SW 1271 (cell line): ENCODE data around the gene SEMA3A.
"Not testable (repeated sequence)": the region's sequence is repeated elsewhere in the genome, so short reads cannot be mapped to it uniquely, and the experiment has no call there.

Source experiments
- DNase-seq, 2 experiments: peaks; one replicate each; lab custom pipeline; 2025; lab: John Stamatoyannopoulos, UW

Gene SEMA3A

DNA sequence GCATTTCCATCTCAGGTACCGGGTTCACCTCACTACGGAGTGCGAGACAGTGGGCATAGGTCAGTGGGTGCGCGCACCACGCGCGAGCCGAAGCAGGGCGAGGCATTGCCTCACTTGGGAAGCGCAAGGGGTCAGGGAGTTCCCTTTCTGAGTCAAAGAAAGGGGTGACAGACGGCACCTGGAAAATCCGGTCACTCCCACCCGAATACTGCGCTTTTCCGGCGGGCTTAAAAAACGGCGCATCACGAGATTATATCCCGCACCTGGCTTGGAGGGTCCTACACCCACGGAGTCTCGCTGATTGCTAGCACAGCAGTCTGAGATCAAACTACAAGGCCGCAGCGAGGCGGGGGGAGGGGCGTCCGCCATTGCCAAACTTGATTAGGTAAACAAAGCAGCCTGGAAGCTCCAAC is 132.1 kb downstream of the SEMA3A start:
- not testable (repeated sequence) for DNase-seq

- peak in 1 of 2 experiments; percentile 78 for DNase-seq
Observed at GRCh38 chr7:84060760-84061261, 133.8 kb downstream of the SEMA3A start.

DNA sequence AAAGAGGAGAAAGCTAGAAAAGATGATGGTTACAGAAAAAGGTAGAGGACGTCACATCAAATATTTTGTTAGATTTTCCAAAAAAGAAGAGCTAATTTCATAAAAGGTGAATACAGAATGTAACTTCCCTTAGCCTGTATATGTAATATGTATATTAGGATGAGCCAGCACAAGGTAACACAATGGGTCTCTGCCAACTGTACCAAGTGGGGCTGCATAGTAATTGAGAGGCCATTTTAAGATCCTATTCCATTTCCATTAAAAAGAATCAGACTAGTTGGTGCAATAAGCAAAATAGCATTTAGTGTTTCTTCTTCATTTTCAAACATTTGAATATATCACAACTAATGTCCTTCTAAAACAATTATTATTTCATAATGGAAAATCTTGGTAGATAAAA is 134.6 kb downstream of the SEMA3A start:
- DNase-seq: no peak

- DNase-seq: no peak
Observed at GRCh38 chr7:84058311-84059076, 136.1 kb downstream of the SEMA3A start.

DNA sequence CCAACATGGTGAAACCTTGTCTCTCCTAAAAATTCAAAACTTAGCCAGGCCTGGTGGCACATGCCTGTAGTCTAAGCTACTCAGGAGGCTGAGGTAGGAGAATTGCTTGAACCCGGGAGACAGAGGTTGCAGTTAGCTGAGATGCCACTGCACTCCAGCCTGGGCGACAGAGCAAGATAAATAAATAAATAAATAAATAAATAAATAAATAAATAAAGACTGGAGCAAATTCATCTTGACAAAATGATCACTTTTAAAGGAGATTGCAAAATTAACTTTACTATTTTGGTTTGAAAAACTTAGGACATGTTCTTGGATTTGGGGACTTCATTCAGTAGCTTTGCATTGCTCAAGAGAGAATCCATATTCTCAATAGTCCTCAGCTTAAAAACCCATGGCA is 137.0 kb downstream of the SEMA3A start:
- DNase-seq: no peak

DNA sequence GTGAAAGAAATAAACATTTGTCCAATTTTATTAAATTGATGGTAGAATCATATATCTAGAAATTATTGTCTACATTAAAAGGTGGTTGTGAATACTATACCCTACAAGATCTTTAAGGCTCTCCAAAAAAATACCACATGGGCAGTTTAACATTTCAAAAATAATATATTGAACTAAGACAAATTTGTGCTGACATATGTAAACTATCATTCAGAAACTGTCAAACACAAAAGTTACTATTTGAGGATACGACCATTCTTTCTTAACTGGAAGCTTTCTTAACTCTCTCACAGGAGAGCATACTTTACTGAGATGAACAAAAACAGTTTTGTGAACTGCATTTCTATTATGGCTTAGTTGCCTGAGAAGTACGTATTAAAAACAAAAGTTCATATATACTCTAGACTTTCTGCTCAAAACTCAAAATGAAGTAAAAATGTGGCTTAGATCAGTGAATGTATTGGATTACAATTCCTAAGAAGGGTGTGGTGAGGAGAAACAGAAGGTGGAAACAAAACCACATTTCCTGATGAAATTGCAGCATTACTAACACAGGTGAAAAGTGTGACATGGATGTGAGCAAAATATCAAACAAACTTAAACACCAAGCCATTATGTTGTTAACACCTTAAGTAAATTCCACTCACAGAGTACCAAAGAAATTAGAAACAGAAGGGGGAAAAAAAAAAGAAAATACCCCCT is 138.5 kb downstream of the SEMA3A start:
- no peak for DNase-seq

- DNase-seq: not testable (repeated sequence)
Observed at GRCh38 chr7:84055199-84055598, 139.4 kb downstream of the SEMA3A start.

GRCh38 chr7:84049071-84049836 is 145.3 kb downstream of the SEMA3A start:
- no peak for DNase-seq

DNA sequence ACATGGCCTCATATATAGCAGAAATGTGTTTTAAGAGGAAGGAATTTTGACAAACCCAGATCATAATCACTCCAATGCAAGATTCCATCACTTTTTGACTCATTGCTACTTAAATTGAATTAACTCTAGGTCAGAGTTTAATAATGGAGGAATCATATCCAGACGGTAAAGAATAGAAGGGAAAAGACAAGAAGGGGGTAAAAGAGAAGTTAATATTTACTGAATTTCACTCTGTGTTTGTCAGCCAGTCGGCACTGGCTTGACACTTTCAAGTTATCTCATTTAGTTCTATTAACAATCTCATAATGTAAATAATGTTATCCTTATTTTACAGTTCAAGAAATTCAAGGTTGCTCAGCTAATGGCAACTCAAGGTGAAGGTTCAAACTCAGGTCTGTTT is 147.5 kb downstream of the SEMA3A start:
- DNase-seq: no peak

- no peak for DNase-seq
Observed at GRCh38 chr7:84044834-84045233, 149.8 kb downstream of the SEMA3A start.

- DNase-seq: no peak
Observed at GRCh38 chr7:84043661-84044191, 150.9 kb downstream of the SEMA3A start.

- peak; percentile 74 to 94 for DNase-seq
Observed at GRCh38 chr7:84042110-84042539, 152.5 kb downstream of the SEMA3A start.

GRCh38 chr7:84041649-84042048 is 152.9 kb downstream of the SEMA3A start:
- no peak for DNase-seq

- no peak for DNase-seq
Observed at GRCh38 chr7:84040355-84040754, 154.2 kb downstream of the SEMA3A start.

DNA sequence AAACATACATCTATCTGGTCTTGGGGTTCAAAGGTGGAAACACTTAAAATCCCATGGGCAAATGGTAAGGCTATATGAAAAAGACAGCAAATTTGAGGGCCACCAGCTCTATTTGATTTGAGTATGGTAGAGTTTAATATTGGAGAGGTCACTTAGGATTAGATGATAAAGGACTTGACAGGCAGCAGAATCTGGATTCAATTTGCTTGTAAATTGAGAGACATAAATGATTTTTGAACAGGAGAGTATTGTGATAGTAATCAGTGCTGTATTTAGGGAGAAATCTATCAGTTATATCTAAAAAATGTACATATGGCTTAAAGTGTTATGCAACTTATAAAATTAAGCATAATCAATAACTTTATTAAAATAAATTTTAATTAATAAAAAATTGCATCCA is 155.2 kb downstream of the SEMA3A start:
- DNase-seq: no peak

DNA sequence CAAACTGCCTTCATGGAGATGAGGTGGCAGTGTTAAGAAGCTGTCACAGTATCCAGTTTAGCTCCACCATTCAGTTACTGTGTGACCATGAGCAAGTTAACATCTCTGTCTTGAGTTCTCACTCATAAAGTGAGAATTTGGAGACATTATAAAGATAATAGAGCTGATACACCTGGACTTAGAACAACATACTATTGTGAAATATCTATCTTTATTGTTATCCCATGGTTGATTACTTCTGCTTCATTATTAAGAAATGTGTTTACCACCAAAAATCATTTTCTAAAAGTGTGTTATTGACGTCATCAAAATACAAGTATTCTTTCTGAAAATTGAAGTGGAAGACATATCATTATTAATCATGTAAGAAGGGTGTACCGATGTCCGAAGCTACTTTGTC is 166.9 kb downstream of the SEMA3A start:
- no peak for DNase-seq

DNA sequence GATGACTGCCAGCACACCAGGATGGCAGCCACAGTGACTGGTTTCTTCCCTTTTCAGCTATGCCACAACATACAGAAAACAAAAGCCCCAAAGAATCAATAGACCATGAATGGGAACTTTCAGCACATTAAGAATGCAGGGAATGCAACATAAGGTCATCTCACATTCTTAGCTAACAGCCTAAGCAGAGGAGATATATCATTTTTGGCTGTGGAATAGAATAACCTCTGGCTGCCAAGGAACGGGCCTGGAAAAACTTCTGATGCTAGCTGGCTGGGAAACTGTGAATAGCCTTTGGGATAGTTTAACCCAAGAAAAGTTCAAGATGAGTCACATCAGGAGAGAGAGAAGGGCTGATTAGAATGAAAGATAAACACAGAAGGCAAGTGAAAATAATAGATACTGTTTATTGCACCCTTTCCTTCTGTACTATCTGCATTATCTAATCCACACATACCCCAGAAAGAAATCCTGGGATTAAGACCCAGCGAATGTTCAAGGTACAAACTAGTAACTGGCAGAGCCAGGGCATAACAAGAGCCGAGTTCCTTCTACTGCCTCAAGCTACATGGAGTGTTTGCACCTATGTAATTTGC is 169.2 kb downstream of the SEMA3A start:
- peak; percentile 80 to 96 for DNase-seq

GRCh38 chr7:84022684-84023308 is 171.8 kb downstream of the SEMA3A start:
- no peak for DNase-seq

DNA sequence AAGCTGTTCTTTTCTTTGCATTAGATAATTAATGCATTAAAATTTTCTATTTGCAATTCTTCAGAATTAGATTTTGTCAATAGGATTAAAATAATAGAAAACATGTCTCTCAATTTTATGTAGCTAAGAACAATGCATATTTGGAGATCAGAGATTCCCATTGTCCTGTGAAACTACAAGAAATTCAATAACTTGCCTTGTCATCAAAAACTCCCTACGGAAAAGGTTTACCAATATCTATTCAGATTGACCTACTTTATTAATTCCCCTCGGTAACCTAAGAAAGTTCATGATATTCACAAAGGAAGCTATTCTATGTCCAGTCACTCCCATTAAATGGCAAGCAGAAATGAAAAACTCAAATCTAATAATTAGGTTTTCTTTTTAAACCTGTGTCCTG is 172.6 kb downstream of the SEMA3A start:
- no peak for DNase-seq

GRCh38 chr7:84021292-84021908 is 173.2 kb downstream of the SEMA3A start:
- DNase-seq: no peak

- no peak for DNase-seq
Observed at GRCh38 chr7:84017651-84018050, 176.9 kb downstream of the SEMA3A start.
